HepG2 (cell line): Measurements from ENCODE around the gene PAPSS1. TPM values are rescaled to one million over a fixed set of nuclear protein-coding genes. Genes with fewer than 3 reads are reported as not detected.
A peak's percentile ranks its signal among the peaks of the same experiment; 100 is the strongest.

Experiments
- BHLHE40 ChIP-seq: IDR thresholded peaks from 2 replicates; pipeline ENCODE4 v1.6.1; 2011; ENCODE audit warnings: low read length, improper control_type of control experiment
- DNMT3B ChIP-seq: conservative IDR thresholded peaks from 2 replicates; pipeline ENCODE4 v1.6.1; 2016; ENCODE audit warnings: missing biosample characterization, control low read depth
- FOXK1 ChIP-seq: sonication (generic); formaldehyde crosslinking; IDR thresholded peaks from 2 replicates; pipeline ENCODE4 v1.4.0; 2020; ENCODE audit warnings: low read depth, missing genetic modification reagents, borderline replicate concordance
- FOXO1 ChIP-seq: sonication (generic); formaldehyde crosslinking; IDR thresholded peaks from 2 replicates; pipeline ENCODE4 v1.4.0; 2020; ENCODE audit warnings: missing genetic modification reagents
- HMG20A ChIP-seq: IDR thresholded peaks from 2 replicates; pipeline ENCODE4 v1.6.1; 2016; ENCODE audit warnings: borderline replicate concordance
- IKZF1 ChIP-seq: fragments of 450-650 bp; IDR thresholded peaks from 2 replicates; pipeline ENCODE4 v1.7.1; 2016
- MED8 ChIP-seq: sonication (generic); formaldehyde crosslinking; IDR thresholded peaks from 2 replicates; pipeline ENCODE4 v1.8.1; 2023; ENCODE audit warnings: mild to moderate bottlenecking, missing genetic modification reagents; ENCODE audit not compliant: insufficient replicate concordance
- MYNN ChIP-seq: sonication (generic); formaldehyde crosslinking; IDR thresholded peaks from 2 replicates; pipeline ENCODE4 v1.4.0; 2020; ENCODE audit warnings: mild to moderate bottlenecking, low read depth, missing genetic modification reagents
- NFE2L2 ChIP-seq: fragments of 150-350 bp; IDR thresholded peaks from 2 replicates; pipeline ENCODE4 v1.6.1; 2014; ENCODE audit warnings: low read length
- ONECUT2 ChIP-seq: sonication (generic); formaldehyde crosslinking; IDR thresholded peaks from 2 replicates; pipeline ENCODE4 v1.4.0; 2020; ENCODE audit warnings: missing genetic modification reagents
- RFXANK ChIP-seq: IDR thresholded peaks from 2 replicates; pipeline ENCODE4 v1.6.1; 2016
- SOX6 ChIP-seq, 2 experiments: fragments of 450-650 bp in 1 of 2; sonication (generic) in 1 of 2; formaldehyde crosslinking in 1 of 2; IDR thresholded peaks; 2 replicates each; pipeline versions ENCODE4 v1.4.0 to v1.6.1; 2017 to 2020; ENCODE audit warnings: antibody characterized with exemption in 1 of 2, mild to moderate bottlenecking in 1 of 2, missing genetic modification reagents in 1 of 2
- STAT5B ChIP-seq: sonication (generic); formaldehyde crosslinking; IDR thresholded peaks from 2 replicates; pipeline ENCODE4 v1.4.0; 2020; ENCODE audit warnings: missing genetic modification reagents
- TCF7 ChIP-seq: sonication (generic); IDR thresholded peaks from 2 replicates; pipeline ENCODE4 v1.6.1; 2016; ENCODE audit warnings: antibody characterized with exemption, low read depth
- THRA ChIP-seq: sonication (generic); formaldehyde crosslinking; IDR thresholded peaks from 2 replicates; pipeline ENCODE4 v1.4.0; 2020; ENCODE audit warnings: missing genetic modification reagents, borderline replicate concordance
- UBTF ChIP-seq: sonication (generic); formaldehyde crosslinking; IDR thresholded peaks from 2 replicates; pipeline ENCODE4 v1.4.0; 2020; ENCODE audit warnings: mild to moderate bottlenecking, missing genetic modification reagents
- ZKSCAN5 ChIP-seq: sonication (generic); formaldehyde crosslinking; IDR thresholded peaks from 2 replicates; pipeline ENCODE4 v1.5.1; 2020; ENCODE audit warnings: mild to moderate bottlenecking, missing genetic modification reagents
- ZMAT5 ChIP-seq: sonication (generic); formaldehyde crosslinking; IDR thresholded peaks from 2 replicates; pipeline ENCODE4 v1.5.0; 2020; ENCODE audit warnings: mild to moderate bottlenecking, low read depth, missing genetic modification reagents, borderline replicate concordance
- ZNF136 ChIP-seq: sonication (generic); formaldehyde crosslinking; IDR thresholded peaks from 2 replicates; pipeline ENCODE4 v1.8.1; 2022; ENCODE audit warnings: low read depth, mild to moderate bottlenecking, moderate library complexity, missing genetic modification reagents
- ZNF276 ChIP-seq: sonication (generic); formaldehyde crosslinking; IDR thresholded peaks from 2 replicates; pipeline ENCODE4 v1.4.0; 2020; ENCODE audit warnings: mild to moderate bottlenecking, low read depth, missing genetic modification reagents
- ZNF292 ChIP-seq: sonication (generic); formaldehyde crosslinking; IDR thresholded peaks from 2 replicates; pipeline ENCODE4 v1.8.1; 2022; ENCODE audit warnings: mild to moderate bottlenecking, low read depth, missing genetic modification reagents, borderline replicate concordance
- ZNF790 ChIP-seq: sonication (generic); formaldehyde crosslinking; IDR thresholded peaks from 2 replicates; pipeline ENCODE4 v1.8.0; 2022; ENCODE audit warnings: missing genetic modification reagents, mild to moderate bottlenecking, borderline replicate concordance
- ZNF792 ChIP-seq: IDR thresholded peaks from 2 replicates; pipeline ENCODE4 v1.6.1; 2016
- polyA plus RNA-seq, 8 experiments: library from polyadenylated mRNA; depleted of rRNA in 3 of 8; stranded (reverse) in 7 of 8; unstranded in 1 of 8; fragments of >200 nt; fragmentation: Illumina TruSeq in 4 of 8; extraction: Trizol in 4 of 8; gene quantifications; 2 replicates each; pipeline versions ENCODE4 v1.2.1 to v1.2.3, GENCODE V29; 2011 to 2016; ENCODE audit warnings: low read depth in 4 of 8, missing spikeins in 1 of 8, mixed read lengths in 1 of 8; ENCODE audit not compliant: insufficient read depth in 1 of 8
- total RNA-seq, 5 experiments: library from RNA; depleted of rRNA; stranded (reverse); fragments of >200 nt; fragmentation: Illumina TruSeq; extraction: Trizol; gene quantifications; 2 replicates each; pipeline ENCODE4 v1.2.3, GENCODE V29; 2016; ENCODE audit warnings: low read depth in 1 of 5

Gene PAPSS1
- total and polyA plus RNA-seq, 2 of the 13 experiments (the other 11 are each of a cell fraction or from before 2014, with no cell fraction given): 105 to 126 TPM

GRCh38 chr4:107635735-107636134 lies 84.3 kb downstream of the PAPSS1 start (continued):
- TF ChIP-seq UBTF (CRISPR knock-in tag) (no peak), MYNN (CRISPR knock-in tag) (no peak), IKZF1 (no peak), ZNF790 (CRISPR knock-in tag) (no peak), HMG20A (CRISPR knock-in tag) (peak; percentile 34; the same call in 1 of the 2 replicates), FOXK1 (CRISPR knock-in tag) (peak; percentile 31; the same call in 1 of the 2 replicates), FOXO1 (CRISPR knock-in tag) (no peak), STAT5B (CRISPR knock-in tag) (no peak), ZNF136 (CRISPR knock-in tag) (no peak), NFE2L2 (no peak), DNMT3B (CRISPR knock-in tag) (no peak), ZMAT5 (CRISPR knock-in tag) (no peak), RFXANK (CRISPR knock-in tag) (no peak), BHLHE40 (peak; percentile 41; the same call in 1 of the 2 replicates), THRA (CRISPR knock-in tag) (no peak), TCF7 (peak; percentile 52; the same call in 1 of the 2 replicates), MED8 (CRISPR knock-in tag) (no peak), ZNF792 (CRISPR knock-in tag) (no peak; the same call in 1 of the 2 replicates), ONECUT2 (CRISPR knock-in tag) (no peak), ZNF292 (CRISPR knock-in tag) (0 out of 2 replicates have a peak, but pooled peaks have one; percentile 49), SOX6 (IDR thresholded peaks at IDR 0.05) (no peak), SOX6 (CRISPR knock-in tag; IDR thresholded peaks at IDR 0.05) (peak; percentile 60; the same call in 1 of the 2 replicates), ZKSCAN5 (CRISPR knock-in tag) (no peak), ZNF276 (CRISPR knock-in tag) (no peak)
